ENCODE measurements around the gene STON2.

GRCh38 chr14:81430235-81430634 lies 30.1 kb upstream of the STON2 start:
- TF ChIP-seq CTCF (conservative IDR thresholded peaks at IDR 0.05; ENCODE audit: low read depth, low read length) (no peak), EZH2 (IDR thresholded peaks at IDR 0.05; ENCODE audit: low read length, unreplicated experiment) (no peak)
